Astrocyte (in vitro differentiated cells and primary cell): ENCODE data around the gene DLGAP5.

Experiments
- EZH2 ChIP-seq: IDR thresholded peaks from 2 replicates; pipeline ENCODE4 v1.6.1; 2012; ENCODE audit warnings: mild to moderate bottlenecking, low read length, inconsistent platforms; ENCODE audit not compliant: insufficient read depth
- TF ChIP-seq, protein P1 (sequence below): IDR thresholded peaks from 2 replicates; pipeline ENCODE4 v1.5.1; 2011; ENCODE audit warnings: low read depth, mild to moderate bottlenecking, inconsistent platforms, low read length, moderate library complexity; ENCODE audit not compliant: insufficient read depth

DNA sequence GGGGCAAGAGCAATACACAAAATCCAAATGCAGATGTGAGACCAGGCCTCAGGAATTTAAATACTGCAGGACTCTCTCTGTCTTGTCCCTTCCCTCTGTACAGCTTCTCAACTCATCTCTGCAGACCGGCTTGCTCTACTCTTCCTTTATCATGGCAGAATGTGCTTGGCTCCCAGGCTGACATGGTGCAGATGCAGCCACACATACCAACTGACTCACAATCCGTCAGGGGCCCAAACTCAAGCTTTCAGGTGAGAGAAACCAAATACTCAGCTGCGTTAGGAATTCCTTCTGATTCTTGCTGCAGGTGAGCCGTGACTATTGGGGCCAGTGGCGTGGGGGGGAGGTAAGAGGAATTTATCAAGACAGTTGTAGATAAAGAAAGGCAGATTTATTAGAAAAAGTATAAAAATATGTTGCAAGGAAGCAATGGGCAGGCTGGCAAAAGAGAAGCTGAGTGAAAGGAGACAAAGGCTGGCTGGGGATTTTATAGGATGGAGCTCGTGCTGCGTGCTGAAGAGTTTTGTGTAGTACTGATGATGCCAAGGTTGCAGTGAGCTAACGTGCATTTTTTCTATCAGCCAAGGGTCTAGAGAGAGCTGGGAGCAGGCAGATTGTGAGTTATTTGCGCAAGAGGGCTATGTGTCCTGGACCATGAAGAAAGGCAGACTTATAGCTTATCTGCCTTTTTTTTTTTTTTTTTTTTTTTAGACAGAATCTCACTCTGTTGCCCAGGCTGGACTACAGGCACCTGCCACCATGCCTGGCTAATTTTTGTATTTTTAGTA, 67.3 kb downstream of the DLGAP5 start:
- TF ChIP-seq, protein P1, sequence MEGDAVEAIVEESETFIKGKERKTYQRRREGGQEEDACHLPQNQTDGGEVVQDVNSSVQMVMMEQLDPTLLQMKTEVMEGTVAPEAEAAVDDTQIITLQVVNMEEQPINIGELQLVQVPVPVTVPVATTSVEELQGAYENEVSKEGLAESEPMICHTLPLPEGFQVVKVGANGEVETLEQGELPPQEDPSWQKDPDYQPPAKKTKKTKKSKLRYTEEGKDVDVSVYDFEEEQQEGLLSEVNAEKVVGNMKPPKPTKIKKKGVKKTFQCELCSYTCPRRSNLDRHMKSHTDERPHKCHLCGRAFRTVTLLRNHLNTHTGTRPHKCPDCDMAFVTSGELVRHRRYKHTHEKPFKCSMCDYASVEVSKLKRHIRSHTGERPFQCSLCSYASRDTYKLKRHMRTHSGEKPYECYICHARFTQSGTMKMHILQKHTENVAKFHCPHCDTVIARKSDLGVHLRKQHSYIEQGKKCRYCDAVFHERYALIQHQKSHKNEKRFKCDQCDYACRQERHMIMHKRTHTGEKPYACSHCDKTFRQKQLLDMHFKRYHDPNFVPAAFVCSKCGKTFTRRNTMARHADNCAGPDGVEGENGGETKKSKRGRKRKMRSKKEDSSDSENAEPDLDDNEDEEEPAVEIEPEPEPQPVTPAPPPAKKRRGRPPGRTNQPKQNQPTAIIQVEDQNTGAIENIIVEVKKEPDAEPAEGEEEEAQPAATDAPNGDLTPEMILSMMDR = no peak
- TF ChIP-seq EZH2 = no peak
